K562 (cell line): ENCODE data around the gene ARMC9.

Experiments used
- DMBX1 ChIP-seq: fragments of 250-450 bp; sonication (Bioruptor Pico); IDR thresholded peaks from 2 replicates; pipeline ENCODE4 v1.8.0; 2022; ENCODE audit warnings: inconsistent platforms, mild to moderate bottlenecking, moderate library complexity, borderline replicate concordance
- E2F1 ChIP-seq: sonication (generic); formaldehyde crosslinking; IDR thresholded peaks from 2 replicates; pipeline ENCODE4 v1.8.1; 2023; ENCODE audit warnings: mild to moderate bottlenecking, missing genetic modification reagents, moderate library complexity
- EP400 ChIP-seq: fragments of 450-650 bp; IDR thresholded peaks from 2 replicates; pipeline ENCODE4 v1.6.1; 2017; ENCODE audit warnings: antibody characterized with exemption, mild to moderate bottlenecking, moderate library complexity
- ERF ChIP-seq: fragments of 450-650 bp; formaldehyde crosslinking; IDR thresholded peaks from 2 replicates; pipeline ENCODE4 v1.4.0; 2020; ENCODE audit warnings: mild to moderate bottlenecking, mixed read lengths
- NCOA2 ChIP-seq, 2 experiments: fragments of 450-650 bp; IDR thresholded peaks; 2 replicates each; pipeline ENCODE4 v1.6.1; 2018; ENCODE audit warnings: mild to moderate bottlenecking in 2 of 2, moderate library complexity in 1 of 2; ENCODE audit not compliant: partially characterized antibody in 2 of 2
- NELFE ChIP-seq: IDR thresholded peaks from 2 replicates; pipeline ENCODE4 v1.6.1; 2011; ENCODE audit warnings: mild to moderate bottlenecking; ENCODE audit not compliant: insufficient read depth, insufficient read length
- NFE2L1 ChIP-seq: fragments of 450-650 bp; IDR thresholded peaks from 2 replicates; pipeline ENCODE4 v1.6.1; 2016; ENCODE audit warnings: missing genetic modification characterization, low read depth, mild to moderate bottlenecking, missing compliant biosample characterization, moderate library complexity, borderline replicate concordance
- SMARCC2 ChIP-seq: fragments of 450-650 bp; IDR thresholded peaks from 2 replicates; pipeline ENCODE4 v1.6.1; 2017; ENCODE audit warnings: antibody characterized with exemption, moderate library complexity, mild to moderate bottlenecking, low read depth
- THRA ChIP-seq: fragments of 450-650 bp; IDR thresholded peaks from 2 replicates; pipeline ENCODE4 v1.6.1; 2017; ENCODE audit warnings: mild to moderate bottlenecking, moderate library complexity
- YY1 ChIP-seq, 3 experiments: IDR thresholded peaks; 2 replicates each; pipeline ENCODE4 v1.6.1; 2011; ENCODE audit warnings: low read length in 2 of 3, mild to moderate bottlenecking in 2 of 3, moderate library complexity in 2 of 3, borderline replicate concordance in 1 of 3, control low read depth in 1 of 3, low read depth in 1 of 3; ENCODE audit not compliant: insufficient read depth in 3 of 3, insufficient replicate concordance in 2 of 3, control insufficient read depth in 1 of 3, insufficient read length in 1 of 3; ENCODE audit errors: extremely low read depth in 1 of 3
- ZNF561 ChIP-seq: fragments of 450-650 bp; formaldehyde crosslinking; conservative IDR thresholded peaks from 2 replicates; pipeline ENCODE4 v1.4.0; 2020; ENCODE audit warnings: mild to moderate bottlenecking, moderate library complexity
- ZNF57 ChIP-seq: fragments of 450-650 bp; formaldehyde crosslinking; IDR thresholded peaks from 2 replicates; pipeline ENCODE4 v1.4.0; 2020; ENCODE audit warnings: mild to moderate bottlenecking, moderate library complexity
- TF ChIP-seq, protein P1 (sequence below), 3 experiments: IDR thresholded peaks in 2 of 3; conservative IDR thresholded peaks in 1 of 3; 2 replicates each; pipeline ENCODE4 v1.5.1; 2011 to 2012; ENCODE audit warnings: low read length in 3 of 3, mild to moderate bottlenecking in 3 of 3, control low read depth in 2 of 3, improper control_type of control experiment in 1 of 3, inconsistent platforms in 1 of 3, low read depth in 1 of 3, mixed read lengths in 1 of 3, moderate library complexity in 1 of 3; ENCODE audit not compliant: insufficient read depth in 2 of 3
- TF ChIP-seq, protein P2 (sequence below): fragments of 150-350 bp; conservative IDR thresholded peaks from 2 replicates; pipeline ENCODE4 v1.6.1; 2014; ENCODE audit warnings: low read length

DNA sequence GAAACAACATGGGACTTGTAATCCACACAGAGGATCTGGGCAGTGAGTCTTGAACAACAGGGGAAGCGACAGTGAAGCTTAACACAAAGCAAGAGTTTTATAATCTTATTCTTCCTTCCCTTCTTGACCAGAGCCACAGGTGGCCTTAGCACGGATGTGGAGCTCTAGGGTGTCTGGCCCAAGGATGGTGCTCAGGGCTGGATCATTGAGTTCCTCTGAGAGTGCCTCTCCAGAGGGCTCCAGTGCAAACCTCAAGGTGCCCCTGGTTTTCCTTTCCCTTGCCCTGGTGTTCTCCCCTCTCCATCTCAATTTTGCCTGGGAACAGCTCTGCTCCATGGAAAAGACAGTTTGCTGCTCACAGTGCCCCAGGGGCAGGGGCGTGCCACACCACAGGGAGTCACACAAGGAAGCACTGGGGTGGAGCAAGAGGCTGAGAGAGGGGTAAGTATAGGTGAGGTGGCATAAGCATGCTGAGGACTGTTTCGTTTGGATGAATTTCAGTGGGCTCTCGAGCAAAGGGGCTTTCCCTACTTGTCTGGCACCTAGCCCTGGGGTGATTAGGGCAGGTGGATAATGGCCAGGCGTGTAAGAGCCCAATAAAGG lies 108.5 kb downstream of the ARMC9 start:
- TF ChIP-seq ZNF57 (CRISPR knock-in tag): no peak
- TF ChIP-seq, protein P1, sequence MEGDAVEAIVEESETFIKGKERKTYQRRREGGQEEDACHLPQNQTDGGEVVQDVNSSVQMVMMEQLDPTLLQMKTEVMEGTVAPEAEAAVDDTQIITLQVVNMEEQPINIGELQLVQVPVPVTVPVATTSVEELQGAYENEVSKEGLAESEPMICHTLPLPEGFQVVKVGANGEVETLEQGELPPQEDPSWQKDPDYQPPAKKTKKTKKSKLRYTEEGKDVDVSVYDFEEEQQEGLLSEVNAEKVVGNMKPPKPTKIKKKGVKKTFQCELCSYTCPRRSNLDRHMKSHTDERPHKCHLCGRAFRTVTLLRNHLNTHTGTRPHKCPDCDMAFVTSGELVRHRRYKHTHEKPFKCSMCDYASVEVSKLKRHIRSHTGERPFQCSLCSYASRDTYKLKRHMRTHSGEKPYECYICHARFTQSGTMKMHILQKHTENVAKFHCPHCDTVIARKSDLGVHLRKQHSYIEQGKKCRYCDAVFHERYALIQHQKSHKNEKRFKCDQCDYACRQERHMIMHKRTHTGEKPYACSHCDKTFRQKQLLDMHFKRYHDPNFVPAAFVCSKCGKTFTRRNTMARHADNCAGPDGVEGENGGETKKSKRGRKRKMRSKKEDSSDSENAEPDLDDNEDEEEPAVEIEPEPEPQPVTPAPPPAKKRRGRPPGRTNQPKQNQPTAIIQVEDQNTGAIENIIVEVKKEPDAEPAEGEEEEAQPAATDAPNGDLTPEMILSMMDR (IDR thresholded peaks at IDR 0.05 in 2 of 3, conservative IDR thresholded peaks at IDR 0.05 in 1 of 3; ENCODE audit: insufficient read depth in 2 of 3, low read depth in 1 of 3, low read length in 3 of 3): no peak
- TF ChIP-seq NELFE: no peak
- TF ChIP-seq E2F1 (CRISPR knock-in tag): no peak
- TF ChIP-seq EP400: no peak
- TF ChIP-seq NFE2L1: no peak
- no peak for TF ChIP-seq ERF
- TF ChIP-seq NCOA2 (IDR thresholded peaks at IDR 0.05; ENCODE audit: partially characterized antibody in 2 of 2): no peak
- TF ChIP-seq YY1 (IDR thresholded peaks at IDR 0.05; ENCODE audit: borderline replicate concordance in 1 of 3, control insufficient read depth in 1 of 3, extremely low read depth in 1 of 3, insufficient read depth in 3 of 3, insufficient read length in 1 of 3, insufficient replicate concordance in 2 of 3, low read depth in 1 of 3, low read length in 2 of 3): no peak
- TF ChIP-seq ZNF561 (CRISPR knock-in tag): no peak
- no peak for TF ChIP-seq SMARCC2
- no peak for TF ChIP-seq DMBX1
- TF ChIP-seq, protein P2, sequence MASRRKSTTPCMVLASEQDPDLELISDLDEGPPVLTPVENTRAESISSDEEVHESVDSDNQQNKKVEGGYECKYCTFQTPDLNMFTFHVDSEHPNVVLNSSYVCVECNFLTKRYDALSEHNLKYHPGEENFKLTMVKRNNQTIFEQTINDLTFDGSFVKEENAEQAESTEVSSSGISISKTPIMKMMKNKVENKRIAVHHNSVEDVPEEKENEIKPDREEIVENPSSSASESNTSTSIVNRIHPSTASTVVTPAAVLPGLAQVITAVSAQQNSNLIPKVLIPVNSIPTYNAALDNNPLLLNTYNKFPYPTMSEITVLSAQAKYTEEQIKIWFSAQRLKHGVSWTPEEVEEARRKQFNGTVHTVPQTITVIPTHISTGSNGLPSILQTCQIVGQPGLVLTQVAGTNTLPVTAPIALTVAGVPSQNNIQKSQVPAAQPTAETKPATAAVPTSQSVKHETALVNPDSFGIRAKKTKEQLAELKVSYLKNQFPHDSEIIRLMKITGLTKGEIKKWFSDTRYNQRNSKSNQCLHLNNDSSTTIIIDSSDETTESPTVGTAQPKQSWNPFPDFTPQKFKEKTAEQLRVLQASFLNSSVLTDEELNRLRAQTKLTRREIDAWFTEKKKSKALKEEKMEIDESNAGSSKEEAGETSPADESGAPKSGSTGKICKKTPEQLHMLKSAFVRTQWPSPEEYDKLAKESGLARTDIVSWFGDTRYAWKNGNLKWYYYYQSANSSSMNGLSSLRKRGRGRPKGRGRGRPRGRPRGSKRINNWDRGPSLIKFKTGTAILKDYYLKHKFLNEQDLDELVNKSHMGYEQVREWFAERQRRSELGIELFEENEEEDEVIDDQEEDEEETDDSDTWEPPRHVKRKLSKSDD: no peak
- no peak for TF ChIP-seq THRA
